Type B pancreatic cell (in vitro differentiated cells): ENCODE results near the gene XIRP2. TPM values are rescaled to one million over a fixed set of nuclear protein-coding genes. Genes with fewer than 3 reads are reported as not detected.

Experiments used
- DNase-seq: peaks from one replicate; pipeline ENCODE4 v3.0.0; 2021; ENCODE audit warnings: mixed read lengths; ENCODE audit not compliant: unreplicated experiment; ENCODE audit errors: extremely low spot score
- H3K27ac Mint-ChIP-seq: 2 replicates; pipeline ENCODE4 v1.8.0; 2021; ENCODE audit warnings: mild to moderate bottlenecking, mixed read lengths
- H3K27me3 Mint-ChIP-seq: 2 replicates; pipeline ENCODE4 v1.8.0; 2021; ENCODE audit warnings: mixed read lengths
- H3K36me3 Mint-ChIP-seq: 2 replicates; pipeline ENCODE4 v1.8.0; 2021; ENCODE audit warnings: mixed read lengths
- H3K4me1 Mint-ChIP-seq: one replicate; pipeline ENCODE4 v1.8.0; 2021; ENCODE audit warnings: mixed read lengths; ENCODE audit not compliant: unreplicated experiment
- H3K4me3 Mint-ChIP-seq: 2 replicates; pipeline ENCODE4 v1.8.0; 2021; ENCODE audit warnings: mild to moderate bottlenecking, mixed read lengths
- H3K9me3 Mint-ChIP-seq: 2 replicates; pipeline ENCODE4 v1.8.0; 2021; ENCODE audit warnings: mixed read lengths
- total RNA-seq: library from RNA; stranded (reverse); gene quantifications from 2 replicates; pipeline ENCODE4 v1.2.1, GENCODE V29; 2021; ENCODE audit warnings: low replicate concordance
- TF ChIP-seq, protein P1 (sequence below): fragments of 200-600 bp; sonication (generic); conservative IDR thresholded peaks from 2 replicates; pipeline ENCODE4 v1.5.0; 2021; ENCODE audit warnings: antibody characterized with exemption, mild to moderate bottlenecking

Gene XIRP2
- total RNA-seq, 1 donor from 2014 or later, result 0.19 TPM

DNA sequence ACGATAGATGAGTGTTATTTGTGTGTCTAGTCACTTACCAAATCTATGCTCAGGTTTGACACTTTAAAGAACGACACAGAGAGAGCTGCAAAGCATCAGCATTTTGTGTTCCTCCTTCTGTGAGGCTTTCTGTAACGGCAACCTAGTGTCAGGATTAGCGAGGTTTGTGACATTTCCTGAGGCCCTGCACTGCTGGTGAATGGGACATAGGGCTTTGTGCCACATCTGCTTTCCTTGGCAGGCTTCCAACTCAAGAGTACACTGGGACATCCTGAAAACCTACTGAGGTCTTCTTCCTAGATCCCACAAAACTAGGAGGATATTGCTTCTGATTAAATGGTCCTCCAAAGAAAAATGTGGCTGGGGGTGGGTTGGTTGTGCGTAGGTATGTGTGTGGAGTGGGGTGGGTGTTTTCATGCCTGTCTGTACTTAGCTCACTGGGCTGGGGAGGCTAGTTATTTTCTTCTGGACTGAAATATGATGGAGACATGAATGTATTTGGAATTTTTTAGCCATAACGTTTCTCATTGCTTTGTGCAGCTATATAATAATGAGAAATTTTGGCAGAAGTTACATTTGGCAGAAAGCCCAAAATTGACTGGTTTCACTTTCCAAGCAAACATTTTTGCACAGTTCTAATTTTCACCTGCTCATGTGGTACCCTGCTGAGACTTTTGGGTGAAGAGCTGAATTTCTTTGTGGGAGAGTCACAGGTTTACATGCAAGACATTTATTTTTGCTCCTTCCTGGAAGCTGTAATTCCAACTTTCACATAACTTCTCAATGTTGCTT is 308.4 kb downstream of the XIRP2 start:
- no peaks in the 10 kb centered on the region for H3K36me3 Mint-ChIP-seq
- H3K4me1 Mint-ChIP-seq, result peaks cover 9% of the 10 kb centered on the region
- no peak for DNase-seq
- no peak overlapping the region for H3K4me3 Mint-ChIP-seq
- no peak overlapping the region for H3K27ac Mint-ChIP-seq
- TF ChIP-seq, protein P1, sequence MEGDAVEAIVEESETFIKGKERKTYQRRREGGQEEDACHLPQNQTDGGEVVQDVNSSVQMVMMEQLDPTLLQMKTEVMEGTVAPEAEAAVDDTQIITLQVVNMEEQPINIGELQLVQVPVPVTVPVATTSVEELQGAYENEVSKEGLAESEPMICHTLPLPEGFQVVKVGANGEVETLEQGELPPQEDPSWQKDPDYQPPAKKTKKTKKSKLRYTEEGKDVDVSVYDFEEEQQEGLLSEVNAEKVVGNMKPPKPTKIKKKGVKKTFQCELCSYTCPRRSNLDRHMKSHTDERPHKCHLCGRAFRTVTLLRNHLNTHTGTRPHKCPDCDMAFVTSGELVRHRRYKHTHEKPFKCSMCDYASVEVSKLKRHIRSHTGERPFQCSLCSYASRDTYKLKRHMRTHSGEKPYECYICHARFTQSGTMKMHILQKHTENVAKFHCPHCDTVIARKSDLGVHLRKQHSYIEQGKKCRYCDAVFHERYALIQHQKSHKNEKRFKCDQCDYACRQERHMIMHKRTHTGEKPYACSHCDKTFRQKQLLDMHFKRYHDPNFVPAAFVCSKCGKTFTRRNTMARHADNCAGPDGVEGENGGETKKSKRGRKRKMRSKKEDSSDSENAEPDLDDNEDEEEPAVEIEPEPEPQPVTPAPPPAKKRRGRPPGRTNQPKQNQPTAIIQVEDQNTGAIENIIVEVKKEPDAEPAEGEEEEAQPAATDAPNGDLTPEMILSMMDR, result no peak
- no peaks in the 10 kb centered on the region for H3K27me3 Mint-ChIP-seq
- H3K9me3 Mint-ChIP-seq, result no peaks in the 10 kb centered on the region

GRCh38 chr2:167198009-167198408 is 309.7 kb downstream of the XIRP2 start:
- H3K4me1 Mint-ChIP-seq, result peaks cover 9% of the 10 kb centered on the region
- H3K36me3 Mint-ChIP-seq, result no peaks in the 10 kb centered on the region
- H3K9me3 Mint-ChIP-seq, result no peaks in the 10 kb centered on the region
- H3K4me3 Mint-ChIP-seq, result no peak overlapping the region
- no peak for DNase-seq
- TF ChIP-seq, protein P1, result no peak
- H3K27ac Mint-ChIP-seq, result no peak overlapping the region
- H3K27me3 Mint-ChIP-seq, result peaks cover 2% of the 10 kb centered on the region

GRCh38 chr2:167198576-167198975 is 310.3 kb downstream of the XIRP2 start:
- no peaks in the 10 kb centered on the region for H3K36me3 Mint-ChIP-seq
- TF ChIP-seq, protein P1, result no peak
- peaks cover 9% of the 10 kb centered on the region for H3K4me1 Mint-ChIP-seq
- no peaks in the 10 kb centered on the region for H3K9me3 Mint-ChIP-seq
- peaks cover 4% of the 10 kb centered on the region for H3K27me3 Mint-ChIP-seq
- H3K4me3 Mint-ChIP-seq, result no peak overlapping the region
- H3K27ac Mint-ChIP-seq, result no peak overlapping the region
- DNase-seq, result no peak

- Mint-ChIP-seq H3K9me3 (no peaks in the 10 kb centered on the region), H3K27ac (no peak overlapping the region), H3K36me3 (no peaks in the 10 kb centered on the region), H3K27me3 (peaks cover 4% of the 10 kb centered on the region), H3K4me3 (no peak overlapping the region), H3K4me1 (peaks cover 9% of the 10 kb centered on the region)
- DNase-seq, result no peak
- TF ChIP-seq, protein P1, result no peak
These were observed 311.7 kb downstream of the XIRP2 start for GRCh38 chr2:167200019-167200418.

DNA sequence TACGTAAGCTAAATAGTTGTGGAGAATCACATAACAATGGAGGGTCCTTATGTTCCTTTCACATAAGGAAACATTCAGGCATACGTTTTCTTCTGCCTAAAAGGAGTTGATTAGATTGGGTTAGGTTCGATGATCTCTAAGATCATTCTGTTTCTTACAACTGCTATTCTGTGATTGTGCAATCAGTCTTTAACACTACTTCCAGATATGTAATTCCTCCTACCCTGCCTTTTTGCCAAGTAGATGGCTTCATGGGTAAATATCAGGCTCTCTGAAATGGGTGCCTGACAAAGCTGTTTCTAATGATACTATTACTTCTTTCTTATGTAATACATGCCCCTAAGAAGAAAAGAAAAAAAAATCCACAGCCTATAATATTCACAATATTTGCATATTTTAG is 321.5 kb downstream of the XIRP2 start:
- Mint-ChIP-seq H3K27me3 (no peaks in the 10 kb centered on the region), H3K9me3 (no peaks in the 10 kb centered on the region), H3K36me3 (no peaks in the 10 kb centered on the region), H3K27ac (no peak overlapping the region), H3K4me3 (no peak overlapping the region), H3K4me1 (no peaks in the 10 kb centered on the region)
- TF ChIP-seq, protein P1, result no peak
- no peak for DNase-seq
